Dendritic cell treated with granulocyte-macrophage colony-stimulating factor and Interleukin-4, amounts not matched to agents 40 ng/mL and 50 ng/mL, for 4 days (primary cell): ENCODE results near the gene AMZ2.
"Not testable (repeated sequence)": the region's sequence is repeated elsewhere in the genome, so short reads cannot be mapped to it uniquely, and the experiment has no call there.

Source experiments
- H3K27ac Mint-ChIP-seq: one replicate; pipeline ENCODE4 v1.8.0; 2022; ENCODE audit warnings: mild to moderate bottlenecking, mixed read lengths
- H3K27me3 Mint-ChIP-seq: one replicate; pipeline ENCODE4 v1.8.0; 2022; ENCODE audit warnings: mild to moderate bottlenecking, mixed read lengths
- H3K36me3 Mint-ChIP-seq: one replicate; pipeline ENCODE4 v1.8.0; 2022; ENCODE audit warnings: low read depth, mixed read lengths
- H3K4me1 Mint-ChIP-seq: one replicate; pipeline ENCODE4 v1.8.0; 2022; ENCODE audit warnings: low read depth, mixed read lengths
- H3K4me3 Mint-ChIP-seq: one replicate; pipeline ENCODE4 v1.8.0; 2022; ENCODE audit warnings: mild to moderate bottlenecking, moderate library complexity, mixed read lengths
- H3K9me3 Mint-ChIP-seq: one replicate; pipeline ENCODE4 v1.8.0; 2022; ENCODE audit warnings: mixed read lengths
- intact Hi-C: fragments of 100-400 bp; cut with micrococcal nuclease; formaldehyde crosslinking; loops from one replicate; pipeline ENCODE4 v1.15.0; 2022

AMZ2 gene, protein sequence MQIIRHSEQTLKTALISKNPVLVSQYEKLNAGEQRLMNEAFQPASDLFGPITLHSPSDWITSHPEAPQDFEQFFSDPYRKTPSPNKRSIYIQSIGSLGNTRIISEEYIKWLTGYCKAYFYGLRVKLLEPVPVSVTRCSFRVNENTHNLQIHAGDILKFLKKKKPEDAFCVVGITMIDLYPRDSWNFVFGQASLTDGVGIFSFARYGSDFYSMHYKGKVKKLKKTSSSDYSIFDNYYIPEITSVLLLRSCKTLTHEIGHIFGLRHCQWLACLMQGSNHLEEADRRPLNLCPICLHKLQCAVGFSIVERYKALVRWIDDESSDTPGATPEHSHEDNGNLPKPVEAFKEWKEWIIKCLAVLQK

DNA sequence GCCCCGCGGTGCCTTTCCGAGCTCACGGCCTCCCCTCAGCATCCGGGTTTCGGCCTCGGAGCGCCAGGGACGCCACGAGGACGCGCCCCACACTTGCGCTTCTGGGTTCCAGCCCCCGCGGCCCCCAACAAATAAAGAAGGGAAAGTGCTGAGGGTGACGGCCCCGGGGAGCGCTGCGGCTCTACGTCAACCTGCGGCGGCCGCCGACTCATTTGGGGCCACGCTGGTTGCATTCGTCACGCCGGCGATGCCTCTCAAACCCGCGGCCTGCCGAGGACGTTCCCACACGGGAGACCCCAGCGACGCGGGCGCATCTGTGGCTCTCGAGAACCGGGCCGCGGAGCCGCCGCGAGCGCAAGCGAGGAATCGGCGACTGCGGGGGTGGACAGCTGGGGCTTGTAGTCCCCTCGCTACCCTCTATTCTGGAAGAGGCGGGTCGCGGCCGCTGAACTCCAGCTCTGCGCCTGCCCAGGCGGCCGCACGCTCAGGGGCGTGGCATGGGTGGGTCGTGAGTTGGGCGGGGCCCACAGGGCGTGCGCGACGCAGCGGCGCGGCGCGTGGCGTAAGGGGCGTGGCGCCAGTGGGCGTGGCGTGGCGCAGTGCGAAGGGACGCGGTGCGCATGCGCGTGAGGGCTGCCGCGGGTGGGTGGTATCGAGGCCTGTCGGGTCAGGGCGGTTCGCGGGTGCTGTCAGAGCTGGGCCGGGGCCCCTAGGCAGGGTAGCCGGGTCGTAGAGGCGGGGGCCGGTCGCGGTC, at the start of gene AMZ2:
AMZ2 (plus strand) TSS at position 599 of the 754 bp plus-strand sequence. CDS start 2,145 bp downstream, outside the sequence.
- intact Hi-C loops = loop anchor here (5.0 kb wide), 1 partner anchor 40 kb away; no protein-coding TSS in a partner anchor
- H3K27ac Mint-ChIP-seq = peak within 1 kb of the TSS; percentile 96
- no peaks in the 10 kb centered on the region for H3K9me3 Mint-ChIP-seq
- H3K36me3 Mint-ChIP-seq = peaks cover 13% of the 10 kb centered on the region
- peak within 1 kb of the TSS; percentile 89 for H3K4me3 Mint-ChIP-seq
- no peaks in the 10 kb centered on the region for H3K27me3 Mint-ChIP-seq
- peaks cover 25% of the 10 kb centered on the region for H3K4me1 Mint-ChIP-seq

DNA sequence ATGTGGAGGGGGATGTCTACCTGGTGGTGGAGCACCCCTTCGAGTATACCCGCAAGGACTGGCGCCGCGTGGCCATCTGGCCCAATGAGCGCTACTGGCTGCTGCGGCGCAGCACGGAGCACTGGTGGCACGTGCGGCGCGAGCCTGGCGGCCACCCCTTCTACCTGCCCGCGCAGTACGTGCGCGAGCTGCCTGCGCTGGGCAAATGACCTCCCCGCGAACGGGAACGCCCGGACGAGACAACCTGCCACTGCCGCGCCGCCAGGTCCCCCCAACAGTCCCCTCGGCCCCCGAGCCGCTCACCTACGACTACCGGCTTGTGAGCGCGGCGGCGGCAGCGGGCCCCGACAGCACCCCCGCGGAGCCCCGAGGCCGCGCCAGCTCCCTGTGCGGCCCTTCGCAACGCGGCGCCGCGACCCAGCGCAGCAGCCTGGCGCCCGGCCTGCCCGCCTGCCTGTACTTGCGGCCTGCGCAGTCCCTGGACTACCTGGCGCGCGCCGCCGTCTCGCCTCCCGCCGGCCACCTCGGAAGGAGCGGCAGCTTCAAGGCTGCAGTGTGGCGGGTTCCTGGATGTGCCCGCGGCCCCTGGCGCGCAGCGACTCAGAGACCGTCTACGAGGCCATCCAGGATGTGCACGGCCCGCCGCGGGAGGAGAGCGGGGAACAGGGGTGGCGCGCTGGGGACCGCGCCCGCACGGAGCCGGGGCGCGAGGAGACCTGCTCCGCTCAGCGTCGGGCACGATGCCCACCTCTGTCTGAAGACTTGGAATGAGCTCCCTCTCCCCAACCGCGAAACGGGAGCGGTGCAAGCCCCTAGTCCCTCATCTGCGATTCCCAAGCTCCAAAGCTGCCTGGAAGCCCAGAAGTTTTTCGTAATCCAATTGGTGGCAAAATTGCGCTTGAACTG, 48.7 kb upstream of the AMZ2 start:
- Mint-ChIP-seq H3K27me3 (peaks cover 89% of the 10 kb centered on the region), H3K36me3 (no peaks in the 10 kb centered on the region), H3K9me3 (no peaks in the 10 kb centered on the region), H3K4me3 (peak overlapping the region; percentile 23), H3K27ac (no peak overlapping the region), H3K4me1 (peaks cover 46% of the 10 kb centered on the region)
- intact Hi-C loops = loop anchor here (10.0 kb wide), 1 partner anchor 134 kb away; no protein-coding TSS in a partner anchor

DNA sequence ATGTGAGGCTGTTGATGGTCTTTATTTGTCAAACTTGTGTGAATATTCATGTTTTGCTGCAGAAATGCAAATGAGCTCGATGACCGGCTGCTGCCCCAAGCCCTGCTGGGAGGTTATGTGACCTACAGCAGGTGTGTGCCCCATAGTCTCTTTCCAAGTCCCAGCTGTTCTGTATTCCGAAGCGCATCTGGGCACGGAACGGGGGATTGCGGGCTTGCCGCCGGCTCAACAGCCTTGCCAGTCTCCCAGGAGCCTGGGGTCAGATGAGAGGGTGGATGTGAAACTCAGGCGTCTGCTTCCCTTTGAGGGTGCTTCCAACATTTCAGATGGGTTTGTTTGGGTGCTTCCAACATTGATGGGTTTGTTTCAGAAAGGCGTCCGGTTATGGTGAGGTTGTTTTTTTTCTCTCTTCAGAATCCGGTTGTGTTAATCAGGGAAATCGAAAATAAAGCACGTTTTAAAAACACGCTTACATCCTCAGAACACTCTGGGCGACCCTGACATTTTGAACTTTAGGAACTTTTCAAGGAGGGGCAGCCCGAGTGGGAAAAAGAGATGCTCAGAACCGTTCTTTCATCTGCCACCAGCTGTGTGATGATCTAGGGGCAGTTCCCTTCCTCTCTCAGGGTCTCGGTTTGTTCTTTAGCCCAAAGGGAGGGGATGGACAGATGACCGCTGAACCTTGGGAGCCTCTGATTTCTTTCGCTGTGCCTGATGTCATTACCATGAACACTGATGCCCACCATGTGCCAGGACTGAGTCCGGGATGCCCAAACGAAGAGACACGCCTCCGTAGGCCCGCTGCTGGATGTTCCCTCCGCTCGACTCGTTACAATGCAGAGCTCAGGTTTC, 47.8 kb upstream of the AMZ2 start:
- peaks cover 46% of the 10 kb centered on the region for H3K4me1 Mint-ChIP-seq
- peak overlapping the region; percentile 54 for H3K4me3 Mint-ChIP-seq
- H3K27me3 Mint-ChIP-seq = peaks cover 88% of the 10 kb centered on the region
- no peaks in the 10 kb centered on the region for H3K36me3 Mint-ChIP-seq
- intact Hi-C loops = loop anchor here (10.0 kb wide), 1 partner anchor 135 kb away; no protein-coding TSS in a partner anchor
- no peak overlapping the region for H3K27ac Mint-ChIP-seq
- no peaks in the 10 kb centered on the region for H3K9me3 Mint-ChIP-seq

DNA sequence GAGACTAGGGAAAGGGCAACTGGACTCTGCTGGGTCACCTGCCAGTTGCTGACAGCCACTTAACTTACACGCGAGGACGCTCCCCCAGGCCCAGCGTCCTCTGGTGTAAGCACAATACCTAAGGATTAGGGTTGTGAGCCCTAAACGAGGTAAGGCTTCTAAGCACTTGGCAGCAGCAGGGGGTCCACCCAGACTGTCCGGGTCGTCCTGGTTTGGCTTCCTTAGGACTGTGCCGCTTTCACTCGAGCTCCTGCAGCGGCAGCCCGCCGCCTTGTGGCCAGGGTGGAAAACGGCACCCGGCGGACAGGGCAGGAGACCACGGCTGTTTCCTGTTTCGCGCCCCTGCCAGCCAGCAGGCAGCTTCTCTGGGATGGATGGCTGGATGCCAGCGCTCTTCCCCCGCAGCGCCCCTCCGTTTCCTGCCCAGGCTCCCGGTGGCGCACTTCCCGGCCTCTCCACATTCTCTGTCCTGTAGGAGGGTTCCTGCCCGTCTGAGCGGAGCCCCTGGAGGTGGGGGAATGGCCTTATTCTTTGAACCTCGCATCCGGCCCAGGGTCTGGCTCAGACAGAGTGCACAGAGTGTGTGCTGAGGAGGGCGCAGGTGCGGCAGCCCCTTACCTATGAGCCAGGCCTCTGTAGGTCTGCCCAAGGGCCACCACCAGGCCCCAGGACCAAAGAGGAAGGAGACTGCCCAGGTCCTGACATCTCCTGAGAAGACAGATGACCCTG, 47.0 kb upstream of the AMZ2 start:
- peaks cover 43% of the 10 kb centered on the region for H3K4me1 Mint-ChIP-seq
- peaks cover 82% of the 10 kb centered on the region for H3K27me3 Mint-ChIP-seq
- H3K9me3 Mint-ChIP-seq = no peaks in the 10 kb centered on the region
- H3K4me3 Mint-ChIP-seq = peak overlapping the region; percentile 54
- H3K36me3 Mint-ChIP-seq = peaks cover 7% of the 10 kb centered on the region
- H3K27ac Mint-ChIP-seq = no peak overlapping the region
- intact Hi-C loops = no loop called here

DNA sequence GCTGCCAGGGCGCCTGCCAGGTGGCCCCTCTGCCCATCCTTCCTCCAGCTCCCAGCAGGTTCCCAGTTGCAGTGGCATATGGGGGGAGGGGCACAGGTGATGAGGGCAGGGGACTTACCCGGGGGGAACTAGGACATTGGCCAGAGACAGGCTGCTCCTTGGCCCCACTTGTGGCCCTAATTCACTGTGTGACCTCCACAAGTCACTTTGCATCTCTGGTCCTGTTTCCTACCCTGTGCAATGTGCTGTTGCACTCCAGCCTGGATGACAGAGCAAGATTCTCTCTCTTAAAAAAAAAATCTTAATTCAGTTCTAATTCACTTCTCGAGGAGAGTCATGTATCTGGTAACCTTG, 46.4 kb upstream of the AMZ2 start:
- H3K27ac Mint-ChIP-seq, intact Hi-C loops, H3K4me3 Mint-ChIP-seq, H3K9me3 Mint-ChIP-seq: not testable (repeated sequence)
- H3K4me1 Mint-ChIP-seq = peaks cover 41% of the 10 kb centered on the region
- H3K36me3 Mint-ChIP-seq = peaks cover 11% of the 10 kb centered on the region
- H3K27me3 Mint-ChIP-seq = peaks cover 80% of the 10 kb centered on the region

DNA sequence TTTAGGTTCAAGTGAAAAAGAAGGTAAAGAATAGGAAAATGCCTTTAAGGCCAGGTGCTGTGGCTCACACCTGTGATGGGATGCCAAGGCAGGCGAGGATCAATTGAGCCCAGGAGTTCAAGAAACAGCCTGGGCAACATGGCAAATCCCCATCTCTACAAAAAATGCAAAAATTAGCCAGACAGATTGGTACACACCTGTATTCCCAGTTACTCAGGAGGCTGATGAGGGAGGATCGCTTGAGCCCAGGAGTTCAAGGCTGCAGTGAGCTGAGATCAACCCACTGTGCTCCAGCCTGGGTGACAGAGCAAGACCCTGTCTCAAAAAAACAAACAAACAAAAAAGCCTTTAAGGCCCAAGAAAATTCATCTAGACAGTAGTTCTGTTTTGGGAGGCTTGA, 45.5 kb upstream of the AMZ2 start:
- H3K4me3 Mint-ChIP-seq, H3K27ac Mint-ChIP-seq, intact Hi-C loops, H3K9me3 Mint-ChIP-seq: not testable (repeated sequence)
- H3K36me3 Mint-ChIP-seq = peaks cover 14% of the 10 kb centered on the region
- peaks cover 76% of the 10 kb centered on the region for H3K27me3 Mint-ChIP-seq
- H3K4me1 Mint-ChIP-seq = peaks cover 40% of the 10 kb centered on the region

DNA sequence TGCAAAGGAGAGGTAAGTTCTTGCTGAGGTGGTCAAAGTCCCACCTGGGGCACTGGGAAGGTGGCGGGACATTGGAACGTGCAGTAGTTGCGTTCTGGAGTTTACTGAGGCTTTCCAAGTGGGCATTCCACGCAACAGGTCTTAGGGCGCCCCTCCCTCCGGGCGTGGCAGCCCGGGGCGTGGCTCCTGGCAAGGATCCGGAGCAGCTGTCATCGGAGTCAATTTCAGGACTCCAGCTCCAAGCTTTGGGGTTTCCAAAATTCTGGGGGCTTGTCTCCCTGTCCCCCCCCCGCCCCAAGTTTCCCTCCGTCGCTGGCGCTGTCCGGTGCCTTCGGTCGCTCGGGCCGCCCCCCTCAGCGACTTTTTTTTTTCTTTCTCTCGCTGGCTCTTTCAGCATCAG, 43.1 kb upstream of the AMZ2 start:
- Mint-ChIP-seq H3K9me3 (no peaks in the 10 kb centered on the region), H3K4me1 (peaks cover 27% of the 10 kb centered on the region), H3K36me3 (peaks cover 31% of the 10 kb centered on the region), H3K4me3 (peak overlapping the region; percentile 80), H3K27me3 (peaks cover 52% of the 10 kb centered on the region), H3K27ac (peak overlapping the region; percentile 87)
- intact Hi-C loops = loop anchor here (5.0 kb wide), 1 partner anchor 43 kb away; the partner anchor contains the start of gene AMZ2

DNA sequence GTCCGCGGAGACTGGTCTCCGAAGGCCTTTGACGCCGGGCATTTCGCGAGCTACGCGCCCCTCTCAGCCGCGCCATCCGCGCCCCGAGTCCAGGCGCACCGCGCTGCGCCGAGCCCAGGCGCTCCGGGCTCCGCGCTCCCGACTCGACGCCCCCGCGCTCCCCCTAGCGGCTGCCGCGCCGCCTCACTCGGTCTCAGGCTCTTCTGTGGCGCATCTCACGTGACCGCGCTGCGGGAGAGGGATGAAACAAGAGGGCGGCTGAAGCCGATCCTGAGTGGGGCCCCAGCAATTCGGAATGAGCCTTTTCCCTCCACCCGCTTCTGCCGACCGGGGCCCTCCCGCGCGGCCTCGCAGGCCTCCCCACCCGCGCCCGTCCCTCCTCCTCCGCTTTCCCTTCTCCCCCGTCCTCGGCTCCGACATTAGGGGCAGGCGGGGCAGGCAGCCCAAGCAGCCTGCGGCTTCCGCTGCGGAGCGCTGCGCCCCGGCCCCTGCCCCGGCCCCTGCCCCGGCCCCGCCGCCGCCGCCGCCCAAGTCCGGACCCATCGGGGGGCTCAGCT, 42.5 kb upstream of the AMZ2 start:
- Mint-ChIP-seq H3K4me3 (peak overlapping the region; percentile 80), H3K27ac (peak overlapping the region; percentile 87), H3K9me3 (no peaks in the 10 kb centered on the region), H3K36me3 (peaks cover 36% of the 10 kb centered on the region), H3K4me1 (peaks cover 21% of the 10 kb centered on the region), H3K27me3 (peaks cover 46% of the 10 kb centered on the region)
- intact Hi-C loops = loop anchor here (5.0 kb wide), 1 partner anchor 42 kb away; the partner anchor contains the start of gene AMZ2

DNA sequence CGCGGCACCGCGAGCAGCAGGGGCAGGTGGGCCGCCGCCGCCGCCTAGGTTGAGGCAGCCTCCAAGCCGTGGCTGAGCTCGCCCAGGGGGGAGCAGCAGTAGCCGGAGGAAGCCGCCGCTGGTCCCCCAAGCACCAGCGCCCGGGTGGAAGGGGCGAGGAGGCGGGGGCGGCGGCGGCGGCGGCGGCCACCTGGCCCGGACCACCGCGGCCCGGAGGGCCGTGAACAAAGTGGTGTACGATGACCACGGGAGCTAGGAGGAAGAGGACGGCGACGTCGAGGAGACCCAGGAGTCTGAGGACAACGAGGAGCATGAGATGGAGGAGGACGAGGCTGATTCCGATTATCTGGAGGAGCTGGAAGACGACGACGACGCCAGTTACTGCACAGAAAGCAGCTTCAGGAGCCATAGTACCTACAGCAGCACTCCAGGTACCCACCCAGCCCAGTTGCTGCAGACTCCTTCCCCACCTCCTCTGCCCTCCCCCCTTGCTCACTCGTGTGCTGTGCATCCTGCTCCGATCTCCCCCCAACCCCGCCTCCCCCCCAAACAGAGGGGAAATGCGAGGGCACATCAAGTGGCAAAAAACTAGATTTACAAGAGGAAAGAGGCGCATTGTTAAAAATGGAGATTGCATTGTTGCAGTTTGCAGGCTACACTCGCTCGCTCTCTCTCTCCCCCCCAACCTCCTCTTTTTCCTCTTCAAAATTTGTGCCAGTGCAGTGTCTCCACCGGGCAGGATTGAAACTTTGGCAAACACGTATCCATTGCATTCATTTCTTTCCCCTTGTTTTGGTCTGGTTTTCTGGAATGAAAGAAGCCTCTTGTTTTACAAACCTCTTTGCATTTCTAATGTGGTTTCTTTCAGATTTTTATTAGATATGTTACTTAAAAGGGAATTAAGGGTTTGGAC, 41.8 kb upstream of the AMZ2 start:
- H3K4me1 Mint-ChIP-seq = peaks cover 14% of the 10 kb centered on the region
- intact Hi-C loops = loop anchor here (5.0 kb wide), 1 partner anchor 41 kb away; the partner anchor contains the start of gene AMZ2
- peaks cover 43% of the 10 kb centered on the region for H3K36me3 Mint-ChIP-seq
- peak overlapping the region; percentile 87 for H3K27ac Mint-ChIP-seq
- H3K9me3 Mint-ChIP-seq = no peaks in the 10 kb centered on the region
- peak overlapping the region; percentile 80 for H3K4me3 Mint-ChIP-seq
- peaks cover 39% of the 10 kb centered on the region for H3K27me3 Mint-ChIP-seq

DNA sequence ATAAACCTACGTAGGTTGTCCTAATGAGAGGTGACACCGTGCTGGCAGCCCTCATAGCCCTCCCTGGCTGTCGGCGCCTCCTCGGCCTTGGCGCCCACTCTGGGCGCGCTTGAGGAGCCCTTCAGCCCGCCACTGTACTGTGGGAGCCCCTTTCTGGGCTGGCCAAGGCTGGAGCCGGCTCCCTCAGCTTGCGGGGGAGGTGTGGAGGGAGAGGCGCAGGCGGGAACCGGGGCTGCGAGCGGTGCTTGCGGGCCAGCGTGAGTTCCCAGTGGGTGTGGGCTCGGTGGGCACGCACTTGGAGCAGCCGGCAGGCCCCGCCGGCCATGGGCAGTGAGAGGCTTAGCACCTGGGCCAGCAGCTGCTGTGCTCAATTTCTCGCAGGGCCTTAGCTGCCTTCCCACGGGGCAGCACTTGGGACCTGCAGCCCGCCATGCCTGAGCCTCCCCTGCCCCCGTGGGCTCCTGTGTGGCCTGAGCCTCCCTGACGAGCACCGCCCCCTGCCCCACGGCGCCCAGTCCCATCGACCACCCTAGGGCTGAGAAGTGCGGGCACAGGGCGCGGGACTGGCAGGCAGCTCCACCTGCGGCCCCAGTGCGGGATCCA, 40.1 kb upstream of the AMZ2 start:
- peaks cover 46% of the 10 kb centered on the region for H3K36me3 Mint-ChIP-seq
- intact Hi-C loops = loop anchor here (5.0 kb wide), 1 partner anchor 40 kb away; the partner anchor contains the start of gene AMZ2
- no peaks in the 10 kb centered on the region for H3K9me3 Mint-ChIP-seq
- no peak overlapping the region for H3K27ac Mint-ChIP-seq
- H3K4me1 Mint-ChIP-seq = peaks cover 16% of the 10 kb centered on the region
- H3K4me3 Mint-ChIP-seq = no peak overlapping the region
- peaks cover 26% of the 10 kb centered on the region for H3K27me3 Mint-ChIP-seq

DNA sequence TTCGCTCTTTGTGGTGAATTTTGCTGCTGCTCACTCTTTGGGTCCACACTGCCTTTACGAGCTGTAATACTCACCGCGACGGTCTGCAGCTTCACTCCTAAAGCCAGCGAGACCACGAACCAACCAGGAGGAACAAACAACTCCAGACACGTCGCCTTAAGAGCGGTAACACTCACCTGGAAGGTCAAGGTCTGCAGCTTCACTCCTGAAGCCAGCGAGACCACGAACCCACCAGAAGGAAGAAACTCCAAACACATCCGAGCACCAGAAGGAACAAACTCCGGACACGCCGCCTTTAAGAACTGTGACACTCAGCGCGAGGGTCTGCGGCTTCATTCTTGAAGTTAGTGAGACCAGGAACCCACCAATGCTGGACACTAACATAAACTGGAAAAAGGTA, 39.2 kb upstream of the AMZ2 start:
- H3K9me3 Mint-ChIP-seq, H3K27ac Mint-ChIP-seq, H3K4me3 Mint-ChIP-seq: not testable (repeated sequence)
- H3K27me3 Mint-ChIP-seq = peaks cover 21% of the 10 kb centered on the region
- H3K36me3 Mint-ChIP-seq = peaks cover 46% of the 10 kb centered on the region
- H3K4me1 Mint-ChIP-seq = peaks cover 25% of the 10 kb centered on the region
- intact Hi-C loops = loop anchor here (5.0 kb wide), 1 partner anchor 39 kb away; the partner anchor contains the start of gene AMZ2
